OCI-LY1 (cell line): ENCODE data around the gene SLC25A26.

Source experiments
- H2AFZ ChIP-seq: fragments of 200-600 bp; sonication (generic), shearing (Covaris generic); 2 replicates; pipeline ENCODE4 v1.6.0; 2014; ENCODE audit warnings: antibody characterized with exemption, mild to moderate bottlenecking, low read length
- H3F3A ChIP-seq: fragments of 200-600 bp; sonication (generic), shearing (Covaris generic); 2 replicates; pipeline ENCODE4 v1.6.0; 2014; ENCODE audit warnings: mild to moderate bottlenecking, antibody characterized with exemption, low read length, moderate library complexity; ENCODE audit not compliant: insufficient read depth
- H3K27ac ChIP-seq: fragments of 200-600 bp; sonication (generic); 2 replicates; pipeline ENCODE4 v1.5.1; 2014; ENCODE audit warnings: low read length, mixed run types, mild to moderate bottlenecking, low read depth; ENCODE audit not compliant: poor library complexity, severe bottlenecking
- H3K27me3 ChIP-seq: fragments of 200-600 bp; sonication (generic); 2 replicates; pipeline ENCODE4 v1.6.0; 2014; ENCODE audit warnings: antibody characterized with exemption, mild to moderate bottlenecking, low read length, moderate library complexity; ENCODE audit not compliant: insufficient read depth
- H3K36me3 ChIP-seq: fragments of 200-600 bp; sonication (generic); 2 replicates; pipeline ENCODE4 v1.6.1; 2014; ENCODE audit warnings: mild to moderate bottlenecking, antibody characterized with exemption, low read length, moderate library complexity, mixed read lengths; ENCODE audit not compliant: insufficient read depth
- H3K4me1 ChIP-seq: fragments of 200-600 bp; sonication (generic); 2 replicates; pipeline ENCODE4 v1.5.1; 2014; ENCODE audit warnings: mild to moderate bottlenecking, low read length, moderate library complexity; ENCODE audit not compliant: insufficient read depth, severe bottlenecking
- H3K4me2 ChIP-seq: fragments of 200-600 bp; sonication (generic), shearing (Covaris generic); 2 replicates; pipeline ENCODE4 v1.6.1; 2014; ENCODE audit warnings: low read length
- H3K4me3 ChIP-seq: fragments of 200-600 bp; sonication (generic); 2 replicates; pipeline ENCODE4 v1.5.1; 2014; ENCODE audit warnings: low read length, low read depth, mild to moderate bottlenecking, mixed read lengths; ENCODE audit not compliant: poor library complexity, severe bottlenecking
- H3K79me2 ChIP-seq: fragments of 200-600 bp; shearing (Covaris generic); 2 replicates; pipeline ENCODE4 v1.6.1; 2016; ENCODE audit warnings: mixed run types, low read length, mixed read lengths; ENCODE audit not compliant: insufficient read depth
- H3K9ac ChIP-seq: fragments of 200-600 bp; sonication (generic), shearing (Covaris generic); 2 replicates; pipeline ENCODE4 v1.6.1; 2014; ENCODE audit warnings: mild to moderate bottlenecking, low read length, mixed read lengths
- H3K9me2 ChIP-seq: fragments of 200-600 bp; sonication (generic), shearing (Covaris generic); 2 replicates; pipeline ENCODE4 v1.6.1; 2014; ENCODE audit warnings: low read depth, mild to moderate bottlenecking, low read length, mixed read lengths
- H3K9me3 ChIP-seq: fragments of 200-600 bp; shearing (Covaris generic); 2 replicates; pipeline ENCODE4 v1.6.1; 2014; ENCODE audit warnings: low read length, mixed read lengths
- H4K20me1 ChIP-seq: fragments of 200-600 bp; sonication (generic), shearing (Covaris generic); 2 replicates; pipeline ENCODE4 v1.6.0; 2016; ENCODE audit warnings: mild to moderate bottlenecking, low read length; ENCODE audit not compliant: insufficient read depth
- CTCF ChIP-seq: fragments of 200-600 bp; sonication (generic), shearing (Covaris generic); IDR thresholded peaks from 2 replicates; pipeline ENCODE4 v1.5.1; 2017; ENCODE audit warnings: mild to moderate bottlenecking, antibody characterized with exemption, low read length, moderate library complexity, mixed read lengths
- EZH2 ChIP-seq: fragments of 200-600 bp; sonication (generic), shearing (Covaris generic); IDR thresholded peaks from 2 replicates; pipeline ENCODE4 v1.8.0; 2017; ENCODE audit warnings: borderline replicate concordance, mixed run types, mild to moderate bottlenecking, antibody characterized with exemption, low read length, moderate library complexity, mixed read lengths

SLC25A26 gene

GRCh38 chr3:66314455-66314854, 93.7 kb downstream of the SLC25A26 start:
- no peaks in the 10 kb centered on the region for H3K9me2 ChIP-seq
- H3K4me1 ChIP-seq = no peaks in the 10 kb centered on the region
- no peak overlapping the region for H2AFZ ChIP-seq
- no peaks in the 10 kb centered on the region for H3K36me3 ChIP-seq
- H3F3A ChIP-seq = no peaks in the 10 kb centered on the region
- TF ChIP-seq CTCF = no peak
- TF ChIP-seq EZH2 = no peak
- H3K27ac ChIP-seq = no peak overlapping the region
- H3K9ac ChIP-seq = no peak overlapping the region
- H3K4me2 ChIP-seq = no peak overlapping the region
- no peak overlapping the region for H3K4me3 ChIP-seq
- no peaks in the 10 kb centered on the region for H4K20me1 ChIP-seq
- no peaks in the 10 kb centered on the region for H3K9me3 ChIP-seq
- H3K79me2 ChIP-seq = no peaks in the 10 kb centered on the region
- no peaks in the 10 kb centered on the region for H3K27me3 ChIP-seq

- Histone ChIP-seq H3K9me2 (no peaks in the 10 kb centered on the region), H3K4me1 (no peaks in the 10 kb centered on the region), H3K4me3 (no peak overlapping the region), H3K9ac (no peak overlapping the region), H3F3A (no peaks in the 10 kb centered on the region), H2AFZ (no peak overlapping the region), H3K36me3 (no peaks in the 10 kb centered on the region), H3K27ac (no peak overlapping the region), H3K27me3 (no peaks in the 10 kb centered on the region), H3K9me3 (no peaks in the 10 kb centered on the region), H3K79me2 (no peaks in the 10 kb centered on the region), H3K4me2 (no peak overlapping the region), H4K20me1 (no peaks in the 10 kb centered on the region)
- no peak for TF ChIP-seq CTCF
- no peak for TF ChIP-seq EZH2
Observed at GRCh38 chr3:66317750-66318376, 97.1 kb downstream of the SLC25A26 start.

- Histone ChIP-seq H2AFZ (no peak overlapping the region), H3K4me2 (no peak overlapping the region)
- no peak for TF ChIP-seq EZH2
- TF ChIP-seq CTCF = no peak
Observed at GRCh38 chr3:66320390-66320789, 99.6 kb downstream of the SLC25A26 start.

More at GRCh38 chr3:66320390-66320789, 99.6 kb downstream of the SLC25A26 start:
- Histone ChIP-seq H3F3A (no peaks in the 10 kb centered on the region), H3K4me1 (no peaks in the 10 kb centered on the region), H3K27ac (no peak overlapping the region), H3K4me3 (no peak overlapping the region), H3K9ac (no peak overlapping the region), H3K36me3 (no peaks in the 10 kb centered on the region), H3K9me2 (no peaks in the 10 kb centered on the region), H3K27me3 (no peaks in the 10 kb centered on the region), H3K9me3 (no peaks in the 10 kb centered on the region), H4K20me1 (no peaks in the 10 kb centered on the region), H3K79me2 (no peaks in the 10 kb centered on the region)
